Stomach (tissue), 4 donors: ENCODE results near the gene CHST1.

ENCODE experiments used
- CTCF ChIP-seq, 7 experiments: fragments of 450-650 bp in 4 of 7; fragments of 200-600 bp in 3 of 7; sonication (generic) in 3 of 7; IDR thresholded peaks; one replicate each; pipeline ENCODE4 v1.5.1; 2016 to 2019; ENCODE audit warnings: antibody characterized with exemption in 7 of 7, control low read depth in 2 of 7, mild to moderate bottlenecking in 1 of 7
- EP300 ChIP-seq: sonication (generic); formaldehyde crosslinking; IDR thresholded peaks from one replicate; pipeline ENCODE4 v1.6.1; 2017; ENCODE audit warnings: antibody characterized with exemption

- TF ChIP-seq CTCF (IDR thresholded peaks at IDR 0.05): no peak
- TF ChIP-seq EP300: no peak
These were observed 10.5 kb downstream of the CHST1 start for GRCh38 chr11:45655012-45655283.
